NCI-H446 (cell line): Measurements from ENCODE around the gene NPR2.

Source experiments
- DNase-seq, 2 experiments: peaks; one replicate each; lab custom pipeline; 2025; lab: John Stamatoyannopoulos, UW

NPR2 gene

DNA sequence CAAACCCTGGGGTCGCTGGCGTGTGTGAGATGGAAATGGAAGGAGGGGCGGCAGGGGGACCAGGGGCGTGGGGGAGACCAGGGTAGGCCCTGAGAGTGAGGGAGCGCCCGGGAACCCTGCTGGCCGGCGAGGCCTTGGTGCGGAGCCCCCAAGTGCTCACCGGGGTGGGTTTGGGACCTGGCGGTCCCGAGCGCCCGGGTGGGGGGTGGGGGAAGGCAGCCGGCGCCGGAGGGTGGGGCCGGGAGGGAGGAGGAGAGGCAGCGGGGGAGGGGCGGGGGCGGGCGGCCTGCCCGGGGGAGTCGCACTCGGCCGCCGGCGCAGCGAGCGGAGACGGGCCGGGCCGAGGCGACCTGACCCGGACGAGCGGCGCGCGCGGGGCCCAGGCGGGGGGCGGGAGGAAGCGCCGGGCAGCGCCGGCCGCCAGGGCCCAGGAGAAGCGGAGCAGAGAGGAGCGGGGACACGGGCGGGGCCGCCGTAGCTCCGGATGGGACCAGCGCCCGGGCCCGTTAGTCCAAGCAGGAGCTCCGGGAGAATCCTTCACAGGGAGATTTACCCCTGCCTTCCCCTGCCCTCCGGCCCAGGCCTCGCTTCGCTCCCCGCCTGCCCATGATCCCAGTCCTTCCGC is at the start of gene NPR2:
Gene NPR2 (plus strand): TSS at position 295 of the 625 bp plus-strand sequence. CDS start 818 bp downstream, outside the sequence.
- no peak for DNase-seq

DNA sequence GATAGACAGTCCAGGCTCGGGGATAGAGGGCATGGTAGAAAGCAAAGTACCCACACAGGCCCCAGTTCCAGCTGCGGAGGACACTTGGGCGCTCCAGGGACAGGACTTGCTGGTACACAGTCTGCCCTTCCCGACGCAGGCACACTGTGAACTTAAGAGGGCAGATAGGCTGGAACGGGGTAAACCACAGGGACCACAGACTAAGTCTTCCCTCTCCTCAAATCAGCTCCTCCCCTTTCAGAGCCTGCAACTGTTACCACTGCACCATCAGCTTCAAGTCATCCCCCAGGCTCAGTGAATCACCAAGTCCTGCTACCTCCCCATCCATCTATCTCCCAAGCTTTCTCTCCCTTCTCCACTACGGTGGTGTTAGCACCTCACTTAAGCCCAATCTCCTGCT is 49.7 kb upstream of the NPR2 start:
- DNase-seq, result no peak

DNA sequence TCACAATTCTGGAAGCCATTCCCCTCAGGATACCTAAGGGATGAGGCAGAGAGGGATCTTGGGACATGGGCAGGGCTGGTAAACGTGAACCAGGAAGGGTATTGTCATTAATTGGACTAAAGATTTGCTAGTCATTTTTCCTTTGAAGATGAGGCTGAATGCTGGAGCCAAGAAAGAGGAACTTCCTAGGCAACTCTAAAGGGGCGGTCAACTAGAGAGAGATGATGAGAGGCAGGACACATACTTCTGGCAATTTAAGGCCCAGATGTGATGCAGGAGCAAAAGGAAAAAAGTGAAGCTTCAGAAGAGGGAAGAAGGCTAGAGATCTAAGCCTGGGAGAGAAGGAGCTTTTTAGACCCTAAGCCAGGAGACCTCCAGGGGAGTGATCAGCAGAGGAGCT is 47.9 kb upstream of the NPR2 start:
- DNase-seq, result no peak

DNA sequence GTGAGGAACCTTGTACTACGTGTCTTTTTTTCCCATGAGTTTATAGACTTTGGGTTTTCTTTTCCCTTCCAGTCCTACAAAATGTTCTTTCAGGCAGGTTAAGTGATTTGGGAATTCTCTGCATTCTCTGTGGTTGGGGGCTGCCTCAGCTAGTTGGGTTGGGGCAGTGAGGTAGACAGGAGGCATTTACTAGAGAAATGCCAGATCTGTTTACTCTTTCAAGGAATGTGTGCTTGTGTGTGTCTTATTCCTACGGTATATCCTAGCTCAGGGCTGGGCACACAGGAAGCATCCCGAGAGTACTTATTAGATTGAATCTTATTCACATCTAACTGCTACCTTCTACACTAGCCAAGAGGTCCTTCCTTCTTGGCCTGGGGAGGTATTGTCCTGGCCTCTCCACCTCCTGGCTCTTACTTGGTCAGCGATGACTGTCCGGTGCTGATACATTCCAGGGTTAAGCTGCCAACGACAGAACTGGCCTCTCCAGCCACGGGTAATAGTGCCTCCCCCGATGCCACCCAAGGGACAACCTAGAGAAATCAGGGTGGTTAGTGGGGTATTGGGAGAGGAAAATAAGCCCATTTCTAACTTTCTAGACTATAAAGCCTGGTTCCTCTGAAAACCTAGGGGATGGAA is 47.4 kb upstream of the NPR2 start:
- DNase-seq, result no peak

DNA sequence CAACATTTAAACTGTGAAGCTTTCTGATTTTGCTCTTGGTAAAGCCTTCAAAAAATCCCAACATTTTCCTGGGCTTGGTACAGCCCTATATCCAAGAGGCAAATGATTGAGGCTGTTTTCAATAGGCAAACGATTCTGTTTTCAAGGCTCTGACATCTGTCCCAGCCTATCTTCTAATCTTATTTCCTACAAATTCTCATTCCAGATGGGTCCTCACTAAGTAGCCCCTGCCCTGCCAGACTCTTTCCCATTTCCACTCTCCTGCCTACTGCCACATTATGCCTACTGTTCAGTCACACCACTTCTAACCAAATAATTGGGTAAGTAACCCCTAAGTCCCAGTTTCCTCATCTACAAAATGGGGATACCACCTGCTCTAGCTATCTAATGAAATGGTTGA is 45.8 kb upstream of the NPR2 start:
- no peak for DNase-seq

DNA sequence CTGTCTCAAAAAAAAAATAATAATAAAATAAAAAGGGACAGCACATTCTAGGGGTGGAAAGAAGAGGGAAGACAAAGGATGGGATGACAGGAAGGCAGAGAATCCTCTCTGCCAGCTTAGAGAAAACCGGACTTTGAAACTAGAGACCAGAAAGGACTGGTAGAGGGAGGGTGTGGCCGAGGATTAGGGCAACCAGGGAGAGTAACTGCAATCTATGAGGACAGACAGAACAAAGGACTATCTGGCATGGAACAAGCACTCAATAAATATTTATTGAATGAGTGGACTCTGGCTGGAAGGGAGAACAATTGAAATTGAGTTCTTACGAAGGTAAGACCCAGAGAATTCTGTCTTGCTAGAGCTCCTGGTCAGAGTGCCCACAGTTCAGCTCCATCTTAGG is 44.8 kb upstream of the NPR2 start:
- no peak for DNase-seq

DNA sequence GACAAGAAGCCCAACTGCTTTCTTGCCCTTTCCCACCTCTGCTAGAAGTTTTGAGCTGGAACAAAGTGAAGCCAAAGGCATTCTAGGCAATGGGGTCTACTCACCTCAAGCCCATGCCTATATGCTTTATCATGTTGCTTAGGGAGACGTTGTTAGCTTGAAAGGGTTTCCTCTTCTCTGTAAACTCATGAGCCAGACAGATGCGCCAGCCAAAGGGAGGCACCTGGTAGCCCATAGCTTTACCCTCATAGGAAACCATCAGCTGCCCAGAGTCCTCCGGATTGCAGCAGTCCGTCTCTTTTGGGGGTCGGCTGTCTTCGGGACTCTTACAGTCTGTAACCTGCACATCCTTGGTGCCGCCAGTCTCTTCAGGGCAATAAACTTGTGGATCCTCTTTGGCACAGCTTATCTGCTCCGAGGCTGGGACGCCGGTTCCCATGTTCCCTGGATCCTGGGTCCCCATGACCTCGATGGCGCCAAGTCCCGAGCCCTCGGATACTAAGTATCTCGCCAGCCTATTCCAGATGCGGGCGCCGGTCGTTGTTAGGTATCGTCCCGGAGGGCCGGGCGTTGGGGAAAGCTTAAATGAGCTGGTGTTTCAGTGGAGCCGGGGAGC is 43.0 kb upstream of the NPR2 start:
- no peak for DNase-seq

DNA sequence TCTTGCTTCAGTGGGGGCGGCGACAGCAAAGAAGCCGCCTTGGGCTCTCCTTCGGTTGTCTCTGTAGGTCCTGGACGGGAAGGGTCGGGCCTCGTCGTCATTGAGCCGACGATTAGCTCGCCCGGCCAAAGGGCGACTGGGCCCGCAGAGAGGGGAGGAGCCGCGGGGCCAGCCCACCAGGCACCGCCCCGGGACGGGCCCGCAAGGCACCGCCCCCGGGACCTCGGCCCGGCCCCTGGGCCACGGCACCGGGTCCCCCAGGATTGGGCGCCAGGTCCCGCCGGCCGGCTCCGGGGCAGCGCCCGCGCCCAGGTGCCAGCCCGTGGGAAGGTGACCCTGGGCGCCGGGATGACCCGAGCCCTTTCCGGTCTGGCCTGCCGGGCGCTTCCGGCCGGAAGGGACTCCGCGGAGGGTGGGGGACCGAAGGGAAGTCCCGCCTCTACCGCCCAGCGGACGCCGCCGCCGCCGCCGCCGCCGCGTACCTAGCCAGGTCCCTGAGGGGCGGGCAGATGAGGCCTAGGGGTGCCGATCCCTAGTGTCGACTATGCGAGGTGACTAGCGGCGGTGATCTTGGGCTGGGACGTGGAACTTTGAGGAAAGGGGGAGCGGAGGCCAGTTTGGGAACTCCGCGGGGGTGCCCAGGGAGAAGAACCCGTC is 42.4 kb upstream of the NPR2 start, which contains the start of the genes GBA2 and RGP1:
Gene GBA2 (minus strand): TSS at position 371 of the 657 bp plus-strand sequence. CDS start 524 bp downstream, outside the sequence.
Gene RGP1 (plus strand): TSS at position 430 of the 657 bp plus-strand sequence. CDS start 469 bp downstream, outside the sequence.
- peak in 1 of 2 experiments; percentile 65 for DNase-seq

DNA sequence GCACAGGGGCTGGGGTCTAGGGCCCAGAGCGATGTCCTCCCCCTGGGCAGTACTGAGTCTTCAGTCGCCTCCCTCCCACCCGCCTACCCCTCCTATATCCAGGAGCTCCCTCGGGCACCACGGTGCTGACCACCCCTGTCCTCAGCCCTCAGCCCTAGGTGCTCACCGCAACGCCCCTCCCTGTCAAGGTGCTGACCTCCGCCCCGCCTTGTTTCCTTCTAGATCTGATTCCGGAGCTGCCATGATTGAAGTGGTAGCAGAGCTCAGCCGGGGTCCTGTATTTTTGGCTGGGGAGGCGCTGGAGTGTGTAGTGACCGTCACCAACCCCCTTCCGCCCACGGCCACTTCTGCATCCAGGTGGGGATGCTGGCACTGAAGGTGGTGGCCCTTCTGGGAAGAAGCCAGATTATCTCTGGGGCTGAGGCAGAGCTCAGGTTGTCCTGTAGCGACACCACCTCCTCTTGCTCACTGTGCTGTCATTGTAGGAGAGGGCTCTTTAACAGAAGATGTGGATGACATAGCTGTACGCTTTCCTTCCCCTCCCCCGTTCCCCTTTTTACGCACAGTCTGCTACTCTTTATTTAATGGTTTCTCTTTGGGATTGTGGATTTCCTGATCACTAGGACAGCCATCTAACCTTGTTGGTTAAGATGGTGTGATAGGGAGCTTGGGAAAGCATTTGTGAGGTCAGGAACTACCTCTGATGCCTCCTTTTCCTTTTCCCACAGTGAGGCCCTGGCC is 41.7 kb upstream of the NPR2 start:
- DNase-seq, result no peak

DNA sequence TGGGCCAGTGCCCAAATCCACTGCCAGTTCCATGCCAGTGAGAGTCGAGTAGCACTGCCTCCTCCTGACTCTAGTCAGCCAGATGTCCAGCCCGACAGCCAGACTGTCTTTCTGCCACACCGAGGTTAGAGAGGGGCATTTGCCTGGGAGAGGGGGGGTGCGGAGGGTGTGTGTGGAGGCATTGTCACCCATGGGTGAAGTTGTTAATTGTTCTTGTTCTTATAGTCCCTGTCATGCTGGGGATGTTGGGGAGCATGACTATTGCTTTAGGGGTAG is 41.2 kb upstream of the NPR2 start:
- no peak for DNase-seq

DNA sequence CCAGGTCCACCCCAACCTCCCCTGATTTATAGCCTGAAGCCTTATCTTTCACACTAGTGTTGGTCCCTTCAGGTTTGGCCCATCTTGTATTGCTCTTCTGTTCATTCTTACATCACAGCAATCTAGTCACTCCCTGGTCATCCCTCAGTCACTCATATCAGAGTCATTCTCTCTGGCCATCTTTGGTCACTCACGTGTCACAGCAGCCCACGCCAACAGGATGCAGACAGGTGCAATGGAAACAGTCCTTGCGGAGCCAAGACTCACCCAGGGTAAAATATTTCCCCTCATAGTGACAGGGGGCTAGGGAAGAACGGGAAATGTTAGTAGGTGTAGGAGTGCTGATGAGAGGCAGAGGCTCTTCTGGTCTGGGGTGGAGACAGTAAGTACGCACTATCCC is 37.9 kb upstream of the NPR2 start:
- no peak for DNase-seq

DNA sequence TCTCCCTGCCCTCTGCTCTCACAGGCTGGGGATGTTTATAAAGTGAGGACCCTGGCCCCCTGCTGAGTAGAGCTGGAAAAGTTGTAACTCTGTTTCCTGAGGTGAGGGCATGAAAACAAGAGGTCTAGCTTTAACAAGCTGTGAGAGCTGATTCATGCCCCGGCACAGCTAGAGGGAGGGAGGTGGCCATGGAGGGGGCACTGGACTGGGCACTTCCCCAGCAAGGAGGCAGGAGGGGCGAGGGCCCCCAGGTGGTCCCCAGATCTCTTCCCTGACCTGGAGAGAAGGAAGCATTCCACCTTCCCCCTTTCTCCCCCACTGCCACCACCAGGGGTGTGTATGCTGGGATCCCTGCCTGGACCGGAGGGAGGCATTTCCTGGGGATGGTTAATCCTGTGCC is 37.1 kb upstream of the NPR2 start, which contains the start of gene MSMP:
Gene MSMP (minus strand): TSS at position 13 of the 400 bp plus-strand sequence. CDS start 147 bp downstream, outside the sequence.
- DNase-seq, result no peak

DNA sequence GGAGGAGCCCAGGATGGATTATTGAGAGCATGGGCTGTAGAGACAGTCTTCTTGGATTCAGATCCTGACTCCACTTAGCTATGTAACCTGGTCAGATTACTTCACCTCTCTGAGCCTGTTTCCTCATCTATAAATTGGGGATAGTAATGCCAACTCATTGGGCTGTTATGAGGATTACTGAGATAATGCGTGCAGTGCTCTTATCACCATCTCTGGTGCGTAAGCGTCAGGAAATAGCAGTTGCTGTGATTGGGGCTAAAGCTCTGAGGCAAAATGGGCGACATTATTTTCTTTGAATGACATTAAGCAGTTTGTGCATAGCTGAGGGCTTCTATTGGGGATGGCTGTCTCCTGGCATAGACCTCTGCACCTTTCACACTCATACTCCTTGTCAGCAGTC is 36.3 kb upstream of the NPR2 start:
- DNase-seq, result no peak

DNA sequence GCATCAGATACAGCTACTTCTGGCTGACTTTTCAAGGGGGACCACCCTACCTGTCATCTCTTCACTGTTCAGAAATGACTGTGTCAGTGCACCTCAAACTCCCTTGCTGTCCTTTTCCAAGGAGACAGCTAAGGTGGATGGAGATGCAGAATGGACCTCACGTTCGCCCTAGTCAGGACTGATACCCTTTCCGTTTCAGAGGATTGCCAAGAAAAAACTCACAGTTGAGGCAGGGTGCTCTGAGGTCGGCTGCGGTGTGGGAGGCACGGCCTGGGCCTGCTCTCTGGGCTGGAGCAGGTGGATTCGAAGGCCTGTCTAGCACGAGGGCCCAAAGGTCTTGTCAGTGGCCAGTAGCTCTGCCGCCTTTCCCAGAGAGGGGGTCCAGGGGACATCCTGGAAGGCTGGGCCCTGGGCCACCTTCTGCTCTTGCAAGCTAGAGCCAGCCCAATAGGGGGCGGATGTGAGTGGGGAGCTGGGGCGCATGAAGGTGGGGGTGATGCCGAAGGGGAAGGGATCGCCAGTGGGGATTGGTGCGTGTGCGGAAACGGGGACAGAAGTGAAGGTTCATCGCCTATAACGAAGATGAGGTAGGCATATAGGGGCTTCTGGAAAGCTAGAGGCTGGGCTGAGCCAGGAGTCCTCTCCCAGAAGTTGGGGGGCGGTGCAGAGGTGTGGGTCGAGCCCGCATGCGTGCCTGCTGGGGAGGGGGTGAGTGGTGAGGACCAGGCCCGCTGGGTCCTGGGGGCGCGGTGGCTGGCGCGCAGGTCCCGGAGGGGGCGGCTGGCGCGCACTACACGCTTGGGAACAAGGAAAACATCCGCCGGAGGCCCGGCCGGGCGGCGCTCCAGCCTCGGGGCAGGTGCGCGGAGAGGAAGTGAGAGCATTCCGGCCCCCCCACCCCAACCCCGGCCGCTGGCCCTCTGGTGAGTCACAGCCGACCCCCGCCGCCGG is 34.8 kb upstream of the NPR2 start:
- peak in 1 of 2 experiments; percentile 49 for DNase-seq

DNA sequence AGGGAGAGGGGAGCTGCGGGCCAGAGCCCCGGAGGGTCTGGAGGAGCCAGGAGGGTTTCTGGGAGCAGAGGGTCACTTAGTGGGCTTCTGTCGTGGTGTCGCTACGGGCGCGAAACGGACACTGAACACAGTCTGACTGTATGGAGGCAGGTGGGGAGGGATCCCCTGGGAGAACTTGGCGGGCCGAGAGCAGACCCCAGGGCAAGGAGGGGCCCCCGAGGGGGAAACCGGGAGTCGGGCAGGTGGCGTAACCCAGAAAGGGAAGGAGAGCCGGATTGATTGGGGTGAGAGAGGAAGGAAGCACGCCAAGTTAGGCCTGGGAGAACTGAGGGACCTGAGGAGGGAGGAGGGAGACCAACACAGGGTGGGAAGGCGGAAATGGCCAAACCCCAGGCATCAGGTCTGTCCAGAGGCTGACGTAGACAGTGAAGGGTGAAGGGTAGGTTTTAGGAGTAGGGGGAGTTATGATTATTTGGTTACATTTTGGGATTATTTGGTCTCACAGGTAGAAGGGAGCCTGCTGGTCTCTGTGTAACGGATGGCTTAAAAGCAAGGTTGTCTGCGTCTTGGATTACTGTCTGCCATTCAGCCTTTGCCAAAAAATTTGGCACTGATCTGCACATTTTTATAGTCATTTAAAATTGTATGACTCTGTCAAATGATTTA is 34.0 kb upstream of the NPR2 start:
- peak in 1 of 2 experiments; percentile 35 for DNase-seq

DNA sequence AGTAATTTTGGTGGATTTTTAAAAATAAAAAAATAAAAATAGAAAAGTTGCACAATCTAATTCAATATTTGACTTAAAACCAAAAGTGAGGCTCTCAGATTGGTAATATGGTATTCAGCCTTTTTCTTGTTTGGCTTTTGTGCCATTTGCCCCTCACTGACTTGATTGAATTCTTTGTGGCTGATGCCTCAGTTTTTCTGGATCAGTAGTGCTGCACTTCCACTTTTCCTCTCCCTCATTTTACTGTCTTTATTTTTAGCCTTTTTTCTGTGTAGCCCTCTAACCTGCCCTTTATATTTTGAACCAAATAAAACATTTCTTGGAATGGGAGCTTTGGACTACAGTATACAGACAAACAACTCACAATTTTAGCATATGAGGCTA is 33.5 kb upstream of the NPR2 start:
- no peak for DNase-seq

DNA sequence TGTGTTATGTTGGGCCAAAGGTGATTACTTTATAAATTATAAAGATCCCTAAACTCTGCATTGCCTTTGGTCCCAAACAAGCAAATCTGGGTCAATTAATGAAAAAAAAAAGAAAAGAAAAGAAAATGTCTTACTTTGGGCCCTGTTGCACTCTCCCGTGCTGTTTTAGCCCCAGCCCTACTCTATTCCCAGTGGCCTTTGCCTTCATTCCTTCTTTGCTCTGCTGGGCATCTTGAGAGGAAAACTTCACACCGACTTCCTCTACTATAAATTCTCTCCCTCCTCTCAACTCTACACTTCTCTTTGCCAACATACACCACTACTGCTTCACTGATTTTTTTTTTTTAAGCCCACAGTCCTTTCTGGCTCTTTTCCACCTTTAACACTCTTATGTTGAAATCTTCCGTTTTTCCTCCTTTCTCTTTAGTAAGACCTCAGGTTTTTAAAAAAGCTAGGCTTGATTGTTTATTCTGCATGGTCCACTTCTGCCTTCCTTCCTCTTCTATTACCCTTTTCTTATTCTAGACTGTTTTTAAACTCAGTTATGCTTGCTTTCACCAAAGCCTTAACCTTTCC is 32.8 kb upstream of the NPR2 start:
- DNase-seq, result no peak

DNA sequence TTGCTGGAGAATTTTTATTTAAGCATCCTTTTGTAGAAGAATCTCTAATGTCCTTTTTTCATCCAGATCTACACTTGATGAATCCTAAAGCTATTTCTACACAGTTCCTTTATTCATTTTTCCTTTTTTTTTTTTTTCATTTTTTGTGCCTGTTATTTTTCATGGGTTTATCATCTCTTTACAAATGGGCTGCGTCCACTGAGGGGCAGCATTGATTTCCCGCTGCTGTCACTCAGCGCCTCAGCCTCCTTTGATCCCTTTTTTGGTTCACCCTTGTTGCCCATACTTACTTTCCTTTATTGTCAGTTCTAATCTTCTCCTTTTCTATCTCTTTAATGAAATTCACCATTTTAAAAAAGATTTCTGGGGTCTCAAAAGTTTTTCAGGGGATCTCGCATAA is 31.6 kb upstream of the NPR2 start:
- DNase-seq, result no peak

DNA sequence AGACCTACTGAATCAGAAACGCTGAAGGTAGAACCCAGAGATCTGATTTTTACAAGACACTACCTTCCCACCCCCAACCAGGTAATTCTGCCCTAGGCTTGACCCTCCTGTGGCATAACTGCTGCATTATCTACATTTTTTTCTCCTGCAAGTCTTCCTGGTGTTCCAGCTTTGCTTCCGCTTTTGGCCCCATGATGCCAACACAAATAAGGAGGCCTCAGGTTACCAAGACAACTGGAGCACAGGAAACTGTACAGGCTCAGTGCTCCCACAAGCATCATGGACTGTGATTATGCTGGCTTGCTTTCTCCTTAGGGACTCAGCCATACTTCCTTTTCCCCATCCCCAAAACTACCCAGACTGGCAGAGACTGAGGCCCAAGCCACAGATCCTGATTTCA is 30.7 kb upstream of the NPR2 start:
- DNase-seq, result no peak

DNA sequence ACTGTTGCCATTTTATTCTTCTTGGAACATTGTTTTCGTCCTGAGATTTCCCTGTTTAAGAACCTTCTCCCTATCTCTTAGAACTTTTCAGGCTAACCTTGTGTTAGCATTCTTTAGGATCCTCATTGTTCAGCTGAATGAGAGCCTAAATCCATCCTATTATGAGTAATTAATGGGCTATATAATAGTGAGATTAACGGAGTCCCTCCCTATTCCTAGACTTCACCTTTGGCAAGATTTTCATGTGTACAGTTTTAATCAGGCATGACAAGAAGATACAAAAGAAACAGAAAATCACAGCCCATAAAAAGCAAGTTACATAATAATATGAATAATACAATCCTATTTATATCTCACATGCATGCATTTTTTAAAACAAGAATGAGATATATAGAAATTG is 28.2 kb upstream of the NPR2 start:
- no peak for DNase-seq
